ENCODE data around the gene EFHD2. TPM values are rescaled to one million over a fixed set of nuclear protein-coding genes. Genes with fewer than 3 reads are reported as not detected.
A peak's percentile ranks its signal among the peaks of the same experiment; 100 is the strongest.
"Not testable (repeated sequence)": the region's sequence is repeated elsewhere in the genome, so short reads cannot be mapped to it uniquely, and the experiment has no call there.

Gene EFHD2
- polyA plus RNA-seq, 3 donors: 314 to 329 (median 323) TPM

DNA sequence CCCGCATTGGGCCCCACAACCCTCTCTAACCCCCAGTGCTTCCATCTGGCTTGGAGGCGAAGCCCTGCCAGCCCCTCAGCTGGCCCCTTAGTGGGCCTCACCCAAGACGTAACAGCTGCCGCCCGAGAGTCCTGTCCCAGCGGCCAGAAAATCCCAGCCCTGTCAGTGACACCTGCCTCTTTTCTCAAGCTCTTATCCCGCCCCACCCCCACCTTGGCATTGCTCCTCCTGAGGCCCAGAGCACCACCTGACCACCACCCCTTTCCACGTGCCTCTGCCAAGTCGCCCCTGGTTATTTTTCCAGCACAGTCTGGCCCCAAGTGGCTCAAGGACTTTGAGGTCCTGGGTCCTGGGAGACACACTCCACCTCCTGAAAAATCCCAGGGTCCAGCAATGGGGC, 22.6 kb downstream of the EFHD2 start:
- no peaks in the 10 kb centered on the region for H3K9me3 ChIP-seq (replicated peaks in 1 of 2; ENCODE audit: control insufficient read depth in 1 of 2, insufficient read depth in 1 of 2, low read length in 2 of 2)
- Mint-ChIP-seq H3K9me3 (peaks cover 0 to 2% (median 0%) of the 10 kb centered on the region in 7 donors), H3K36me3 (peaks cover 32 to 49% of the 10 kb centered on the region in 2 donors), H3K27me3 (ENCODE audit: low read depth in 3 of 3) (peaks cover 0 to 1% (median 0%) of the 10 kb centered on the region in 3 donors), H3K27ac (peak overlapping the region; percentile 40 to 97 (median 76)), H3K4me3 (no peak overlapping the region), H3K4me1 (peaks cover 54% of the 10 kb centered on the region)
- H3K9ac ChIP-seq (ENCODE audit: insufficient read depth, low read length, poor library complexity, severe bottlenecking): no peak overlapping the region
- TF ChIP-seq, protein P1, sequence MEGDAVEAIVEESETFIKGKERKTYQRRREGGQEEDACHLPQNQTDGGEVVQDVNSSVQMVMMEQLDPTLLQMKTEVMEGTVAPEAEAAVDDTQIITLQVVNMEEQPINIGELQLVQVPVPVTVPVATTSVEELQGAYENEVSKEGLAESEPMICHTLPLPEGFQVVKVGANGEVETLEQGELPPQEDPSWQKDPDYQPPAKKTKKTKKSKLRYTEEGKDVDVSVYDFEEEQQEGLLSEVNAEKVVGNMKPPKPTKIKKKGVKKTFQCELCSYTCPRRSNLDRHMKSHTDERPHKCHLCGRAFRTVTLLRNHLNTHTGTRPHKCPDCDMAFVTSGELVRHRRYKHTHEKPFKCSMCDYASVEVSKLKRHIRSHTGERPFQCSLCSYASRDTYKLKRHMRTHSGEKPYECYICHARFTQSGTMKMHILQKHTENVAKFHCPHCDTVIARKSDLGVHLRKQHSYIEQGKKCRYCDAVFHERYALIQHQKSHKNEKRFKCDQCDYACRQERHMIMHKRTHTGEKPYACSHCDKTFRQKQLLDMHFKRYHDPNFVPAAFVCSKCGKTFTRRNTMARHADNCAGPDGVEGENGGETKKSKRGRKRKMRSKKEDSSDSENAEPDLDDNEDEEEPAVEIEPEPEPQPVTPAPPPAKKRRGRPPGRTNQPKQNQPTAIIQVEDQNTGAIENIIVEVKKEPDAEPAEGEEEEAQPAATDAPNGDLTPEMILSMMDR (IDR thresholded peaks at IDR 0.05): no peak
- H3K4me3 ChIP-seq (replicated peaks in 1 of 3; ENCODE audit: low read depth in 2 of 3, low read length in 3 of 3): no peak overlapping the region
- 83% methylated on average over 9 of the region's 9 CpGs for WGBS (ENCODE audit: insufficient coverage)
- peaks cover 35 to 43% of the 10 kb centered on the region in 2 donors for H3K36me3 ChIP-seq (replicated peaks in 1 of 2; ENCODE audit: control insufficient read depth in 1 of 2, insufficient read depth in 2 of 2, low read length in 2 of 2)
- peak overlapping the region in 1 of 2 donors; percentile 48 for H3K27ac ChIP-seq (ENCODE audit: low read depth in 1 of 2, low read length in 2 of 2)
- H3K4me1 ChIP-seq (ENCODE audit: control insufficient read depth in 1 of 2, insufficient read depth in 2 of 2, low read length in 2 of 2): peaks cover 32 to 67% of the 10 kb centered on the region in 2 donors
- no peak overlapping the region for H2AFZ ChIP-seq (ENCODE audit: insufficient read depth, low read depth, low read length, poor library complexity, severe bottlenecking)
- intact Hi-C loops (cut with micrococcal nuclease): loop anchor here in 1 of 2 donors (5.0 kb wide), 2 partner anchors 90 to 105 kb away; no protein-coding TSS in a partner anchor
- H3K4me2 ChIP-seq (replicated peaks; ENCODE audit: extremely low read depth, low read length, poor library complexity, severe bottlenecking): no peak overlapping the region
- no peak for DNase-seq
- H4K20me1 ChIP-seq (ENCODE audit: insufficient read depth, low read length): peaks cover 63% of the 10 kb centered on the region
- peaks cover 13% of the 10 kb centered on the region for H3K79me2 ChIP-seq (ENCODE audit: insufficient read depth, low read length)
- no peaks in the 10 kb centered on the region for H3K27me3 ChIP-seq (ENCODE audit: control insufficient read depth in 2 of 2, insufficient read depth in 2 of 2, low read length in 2 of 2)

DNA sequence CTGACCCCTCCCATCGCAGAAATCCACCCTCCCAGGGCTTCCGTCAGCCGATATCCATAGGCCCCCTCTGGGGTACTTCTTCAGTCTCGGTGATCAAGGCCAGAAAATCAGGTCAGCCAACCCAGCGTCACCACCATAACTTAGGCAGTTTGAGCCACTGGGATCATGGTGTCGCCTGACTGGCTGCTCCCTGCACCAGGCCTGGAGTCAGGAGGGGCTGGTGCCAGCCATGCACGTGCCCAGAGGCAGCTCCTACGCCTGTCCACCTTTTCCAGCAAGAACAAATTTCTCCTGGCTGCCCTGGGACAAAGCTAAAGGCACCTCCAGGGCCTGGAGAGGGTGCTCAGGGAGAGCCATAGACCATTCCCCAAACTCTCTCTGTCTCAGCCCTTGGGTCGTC, 23.8 kb downstream of the EFHD2 start:
- Histone ChIP-seq H3K4me2 (replicated peaks; ENCODE audit: extremely low read depth, low read length, poor library complexity, severe bottlenecking) (no peak overlapping the region), H3K9me3 (replicated peaks in 1 of 2; ENCODE audit: control insufficient read depth in 1 of 2, insufficient read depth in 1 of 2, low read length in 2 of 2) (no peaks in the 10 kb centered on the region), H4K20me1 (ENCODE audit: insufficient read depth, low read length) (peaks cover 52% of the 10 kb centered on the region), H3K36me3 (replicated peaks in 1 of 2; ENCODE audit: control insufficient read depth in 1 of 2, insufficient read depth in 2 of 2, low read length in 2 of 2) (peaks cover 24 to 31% of the 10 kb centered on the region in 2 donors), H2AFZ (ENCODE audit: insufficient read depth, low read depth, low read length, poor library complexity, severe bottlenecking) (no peak overlapping the region), H3K9ac (ENCODE audit: insufficient read depth, low read length, poor library complexity, severe bottlenecking) (no peak overlapping the region), H3K27ac (ENCODE audit: low read depth in 1 of 2, low read length in 2 of 2) (no peak overlapping the region), H3K27me3 (ENCODE audit: control insufficient read depth in 2 of 2, insufficient read depth in 2 of 2, low read length in 2 of 2) (no peaks in the 10 kb centered on the region), H3K4me3 (replicated peaks in 1 of 3; ENCODE audit: low read depth in 2 of 3, low read length in 3 of 3) (no peak overlapping the region), H3K79me2 (ENCODE audit: insufficient read depth, low read length) (peaks cover 4% of the 10 kb centered on the region), H3K4me1 (ENCODE audit: control insufficient read depth in 1 of 2, insufficient read depth in 2 of 2, low read length in 2 of 2) (peaks cover 32 to 56% of the 10 kb centered on the region in 2 donors)
- peaks cover 0 to 1% (median under 1%) of the 10 kb centered on the region in 3 donors for H3K27me3 Mint-ChIP-seq (ENCODE audit: low read depth in 3 of 3)
- TF ChIP-seq, protein P1 (IDR thresholded peaks at IDR 0.05): no peak
- intact Hi-C loops (cut with micrococcal nuclease): loop anchor here in 1 of 2 donors (5.0 kb wide), 2 partner anchors 91 to 106 kb away; no protein-coding TSS in a partner anchor
- peak overlapping the region in 5 of 7 donors; percentile 30 to 79 (median 50) for H3K27ac Mint-ChIP-seq
- H3K9me3 Mint-ChIP-seq: peaks cover 0 to 2% (median 0%) of the 10 kb centered on the region in 7 donors
- peaks cover 21 to 37% of the 10 kb centered on the region in 2 donors for H3K36me3 Mint-ChIP-seq
- H3K4me3 Mint-ChIP-seq: no peak overlapping the region
- no peak for DNase-seq
- peaks cover 46% of the 10 kb centered on the region for H3K4me1 Mint-ChIP-seq
- 97% methylated on average over 7 of the region's 9 CpGs for WGBS (ENCODE audit: insufficient coverage)

DNA sequence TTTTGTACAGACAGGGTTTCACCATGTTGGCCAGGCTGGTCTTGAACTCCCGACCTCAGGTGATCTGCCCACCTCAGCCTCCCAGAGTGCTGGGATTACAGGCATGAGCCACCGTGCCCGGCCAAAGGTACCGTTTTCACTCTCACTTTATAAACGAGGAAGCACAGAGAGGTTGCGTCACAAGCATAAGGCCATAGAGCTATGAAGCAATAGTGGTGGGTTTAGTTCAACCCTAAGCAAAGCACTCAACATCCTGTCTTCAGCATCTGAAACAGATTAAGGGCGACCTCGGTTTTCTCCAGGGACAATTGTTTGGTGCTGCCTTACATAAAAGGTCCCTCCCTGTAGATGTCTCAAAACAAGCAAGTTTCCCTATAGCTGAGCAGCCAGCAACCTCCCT, 25.1 kb downstream of the EFHD2 start:
- Histone ChIP-seq H3K4me3 (replicated peaks in 1 of 3; ENCODE audit: low read depth in 2 of 3, low read length in 3 of 3) (peak overlapping the region in 1 of 3 experiments; percentile 40), H4K20me1 (ENCODE audit: insufficient read depth, low read length) (peaks cover 39% of the 10 kb centered on the region), H3K4me1 (ENCODE audit: control insufficient read depth in 1 of 2, insufficient read depth in 2 of 2, low read length in 2 of 2) (peaks cover 23 to 43% of the 10 kb centered on the region in 2 donors), H3K4me2 (replicated peaks; ENCODE audit: extremely low read depth, low read length, poor library complexity, severe bottlenecking) (peak overlapping the region; percentile 41), H3K27ac (ENCODE audit: low read depth in 1 of 2, low read length in 2 of 2) (peak overlapping the region in 1 of 2 donors; percentile 34), H3K36me3 (replicated peaks in 1 of 2; ENCODE audit: control insufficient read depth in 1 of 2, insufficient read depth in 2 of 2, low read length in 2 of 2) (peaks cover 11 to 18% of the 10 kb centered on the region in 2 donors)
- Mint-ChIP-seq H3K27ac (peak overlapping the region; percentile 82 to 95 (median 88)), H3K4me3 (peak overlapping the region; percentile 53 to 76), H3K4me1 (peaks cover 43% of the 10 kb centered on the region), H3K36me3 (peaks cover 19 to 29% of the 10 kb centered on the region in 2 donors)
- H3K9me3 Mint-ChIP-seq; H3K27me3 ChIP-seq (ENCODE audit: control insufficient read depth in 2 of 2, insufficient read depth in 2 of 2, low read length in 2 of 2); H3K9me3 ChIP-seq (replicated peaks in 1 of 2; ENCODE audit: control insufficient read depth in 1 of 2, insufficient read depth in 1 of 2, low read length in 2 of 2); H3K9ac ChIP-seq (ENCODE audit: insufficient read depth, low read length, poor library complexity, severe bottlenecking); H2AFZ ChIP-seq (ENCODE audit: insufficient read depth, low read depth, low read length, poor library complexity, severe bottlenecking); H3K79me2 ChIP-seq (ENCODE audit: insufficient read depth, low read length); H3K27me3 Mint-ChIP-seq (ENCODE audit: low read depth in 3 of 3): not testable (repeated sequence)
- WGBS (ENCODE audit: insufficient coverage): 6% methylated on average over 3 of the region's 8 CpGs
- DNase-seq: peak; percentile 81 to 93 (median 90)
- intact Hi-C loops (cut with micrococcal nuclease): loop anchor here in 1 of 2 donors (5.0 kb wide), 2 partner anchors 92 to 107 kb away; no protein-coding TSS in a partner anchor
